Measurements from ENCODE around the gene SELPLG.

The SELPLG gene

GRCh38 chr12:108653922-108654321 is 20.2 kb upstream of the SELPLG start:
- Histone ChIP-seq H3K9me3 (ENCODE audit: insufficient read depth, low read length, severe bottlenecking) (no peaks in the 10 kb centered on the region), H3K4me3 (ENCODE audit: low read depth in 1 of 2, low read length in 2 of 2) (no peak overlapping the region), H3K4me2 (ENCODE audit: insufficient read depth, low read length) (no peak overlapping the region), H3K27me3 (ENCODE audit: insufficient read depth, low read length, poor library complexity) (no peaks in the 10 kb centered on the region), H4K20me1 (ENCODE audit: insufficient read depth, low read length) (no peaks in the 10 kb centered on the region), H3K9ac (ENCODE audit: low read depth, low read length) (no peak overlapping the region), H3K79me2 (ENCODE audit: insufficient read depth, low read length) (no peaks in the 10 kb centered on the region), H2AFZ (ENCODE audit: low read depth, low read length) (no peak overlapping the region), H3K36me3 (ENCODE audit: insufficient read depth, low read length) (peaks cover 75% of the 10 kb centered on the region), H3K4me1 (ENCODE audit: insufficient read depth, low read length) (no peaks in the 10 kb centered on the region), H3K27ac (ENCODE audit: low read length) (no peak overlapping the region)
- no peak for DNase-seq
- TF ChIP-seq EZH2 (IDR thresholded peaks at IDR 0.05; ENCODE audit: borderline replicate concordance, low read depth, low read length, severe bottlenecking) = no peak
- TF ChIP-seq, protein P1, sequence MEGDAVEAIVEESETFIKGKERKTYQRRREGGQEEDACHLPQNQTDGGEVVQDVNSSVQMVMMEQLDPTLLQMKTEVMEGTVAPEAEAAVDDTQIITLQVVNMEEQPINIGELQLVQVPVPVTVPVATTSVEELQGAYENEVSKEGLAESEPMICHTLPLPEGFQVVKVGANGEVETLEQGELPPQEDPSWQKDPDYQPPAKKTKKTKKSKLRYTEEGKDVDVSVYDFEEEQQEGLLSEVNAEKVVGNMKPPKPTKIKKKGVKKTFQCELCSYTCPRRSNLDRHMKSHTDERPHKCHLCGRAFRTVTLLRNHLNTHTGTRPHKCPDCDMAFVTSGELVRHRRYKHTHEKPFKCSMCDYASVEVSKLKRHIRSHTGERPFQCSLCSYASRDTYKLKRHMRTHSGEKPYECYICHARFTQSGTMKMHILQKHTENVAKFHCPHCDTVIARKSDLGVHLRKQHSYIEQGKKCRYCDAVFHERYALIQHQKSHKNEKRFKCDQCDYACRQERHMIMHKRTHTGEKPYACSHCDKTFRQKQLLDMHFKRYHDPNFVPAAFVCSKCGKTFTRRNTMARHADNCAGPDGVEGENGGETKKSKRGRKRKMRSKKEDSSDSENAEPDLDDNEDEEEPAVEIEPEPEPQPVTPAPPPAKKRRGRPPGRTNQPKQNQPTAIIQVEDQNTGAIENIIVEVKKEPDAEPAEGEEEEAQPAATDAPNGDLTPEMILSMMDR (IDR thresholded peaks at IDR 0.05; ENCODE audit: borderline replicate concordance, extremely low read depth, low read length, poor library complexity, severe bottlenecking) = no peak
- ATAC-seq (ENCODE audit: insufficient read depth, low read depth) = no peak

- no peaks in the 10 kb centered on the region for H4K20me1 ChIP-seq (ENCODE audit: insufficient read depth, low read length)
- no peak for DNase-seq
- peaks cover 76% of the 10 kb centered on the region for H3K36me3 ChIP-seq (ENCODE audit: insufficient read depth, low read length)
- ATAC-seq (ENCODE audit: insufficient read depth, low read depth) = no peak
- no peaks in the 10 kb centered on the region for H3K27me3 ChIP-seq (ENCODE audit: insufficient read depth, low read length, poor library complexity)
- no peak overlapping the region for H3K4me3 ChIP-seq (ENCODE audit: low read depth in 1 of 2, low read length in 2 of 2)
- H3K9me3 ChIP-seq (ENCODE audit: insufficient read depth, low read length, severe bottlenecking) = no peaks in the 10 kb centered on the region
- H3K4me2 ChIP-seq (ENCODE audit: insufficient read depth, low read length) = no peak overlapping the region
- no peaks in the 10 kb centered on the region for H3K4me1 ChIP-seq (ENCODE audit: insufficient read depth, low read length)
- TF ChIP-seq, protein P1 (IDR thresholded peaks at IDR 0.05; ENCODE audit: borderline replicate concordance, extremely low read depth, low read length, poor library complexity, severe bottlenecking) = no peak
- no peak for TF ChIP-seq EZH2 (IDR thresholded peaks at IDR 0.05; ENCODE audit: borderline replicate concordance, low read depth, low read length, severe bottlenecking)
- H3K9ac ChIP-seq (ENCODE audit: low read depth, low read length) = no peak overlapping the region
- no peak overlapping the region for H3K27ac ChIP-seq (ENCODE audit: low read length)
- no peaks in the 10 kb centered on the region for H3K79me2 ChIP-seq (ENCODE audit: insufficient read depth, low read length)
- H2AFZ ChIP-seq (ENCODE audit: low read depth, low read length) = no peak overlapping the region
Measured at GRCh38 chr12:108653082-108653516, 19.4 kb upstream of the SELPLG start.

- H3K27me3 ChIP-seq (ENCODE audit: insufficient read depth, low read length, poor library complexity) = no peaks in the 10 kb centered on the region
- ATAC-seq (ENCODE audit: insufficient read depth, low read depth) = no peak
Measured at GRCh38 chr12:108650083-108650482, 16.4 kb upstream of the SELPLG start.

More at GRCh38 chr12:108650083-108650482, 16.4 kb upstream of the SELPLG start:
- Histone ChIP-seq H3K4me1 (ENCODE audit: insufficient read depth, low read length) (peaks cover 10% of the 10 kb centered on the region; the same call in 1 of the 2 replicates), H3K27ac (ENCODE audit: low read length) (no peak overlapping the region), H3K79me2 (ENCODE audit: insufficient read depth, low read length) (no peaks in the 10 kb centered on the region), H3K4me3 (ENCODE audit: low read depth in 1 of 2, low read length in 2 of 2) (no peak overlapping the region), H4K20me1 (ENCODE audit: insufficient read depth, low read length) (no peaks in the 10 kb centered on the region), H3K9me3 (ENCODE audit: insufficient read depth, low read length, severe bottlenecking) (no peaks in the 10 kb centered on the region), H3K4me2 (ENCODE audit: insufficient read depth, low read length) (no peak overlapping the region), H3K9ac (ENCODE audit: low read depth, low read length) (no peak overlapping the region), H2AFZ (ENCODE audit: low read depth, low read length) (no peak overlapping the region), H3K36me3 (ENCODE audit: insufficient read depth, low read length) (peaks cover 89% of the 10 kb centered on the region)
- TF ChIP-seq, protein P1 (IDR thresholded peaks at IDR 0.05; ENCODE audit: borderline replicate concordance, extremely low read depth, low read length, poor library complexity, severe bottlenecking) = no peak
- TF ChIP-seq EZH2 (IDR thresholded peaks at IDR 0.05; ENCODE audit: borderline replicate concordance, low read depth, low read length, severe bottlenecking) = no peak
- DNase-seq = no peak
